K562 (cell line): ENCODE results near the gene CAMSAP3.

Experiments
- CHD7 ChIP-seq: fragments of 200-600 bp; sonication (generic); IDR thresholded peaks from one replicate; pipeline ENCODE4 v1.6.1; 2012; ENCODE audit warnings: mild to moderate bottlenecking, low read depth, low read length, inconsistent platforms
- GTF2F1 ChIP-seq: IDR thresholded peaks from 2 replicates; pipeline ENCODE4 v1.6.1; 2011; ENCODE audit warnings: low read depth, low read length, improper control_type of control experiment
- POLR2A ChIP-seq: fragments of 450-650 bp; conservative IDR thresholded peaks from 2 replicates; pipeline ENCODE4 v1.6.1; 2016
- POLR2AphosphoS2 ChIP-seq: IDR thresholded peaks from 2 replicates; pipeline ENCODE4 v1.6.1; 2012; ENCODE audit warnings: low read length, improper control_type of control experiment
- POLR2AphosphoS5 ChIP-seq: IDR thresholded peaks from 2 replicates; pipeline ENCODE4 v1.6.1; 2011; ENCODE audit warnings: mild to moderate bottlenecking, low read depth, low read length, moderate library complexity; ENCODE audit not compliant: control insufficient read depth, insufficient read depth
- PPARD ChIP-seq: fragments of 250-450 bp; sonication (Bioruptor Pico); IDR thresholded peaks from 2 replicates; pipeline ENCODE4 v1.8.0; 2022; ENCODE audit warnings: inconsistent platforms, mild to moderate bottlenecking, moderate library complexity
- SP1 ChIP-seq: sonication (generic); formaldehyde crosslinking; IDR thresholded peaks from 2 replicates; pipeline ENCODE4 v1.8.1; 2022; ENCODE audit warnings: mild to moderate bottlenecking, missing genetic modification reagents
- ZC3H8 ChIP-seq: fragments of 450-650 bp; IDR thresholded peaks from 2 replicates; pipeline ENCODE4 v1.6.1; 2017
- ZNF609 ChIP-seq: sonication (generic); formaldehyde crosslinking; IDR thresholded peaks from 2 replicates; pipeline ENCODE4 v1.8.1; 2023; ENCODE audit warnings: missing genetic modification reagents, mild to moderate bottlenecking, borderline replicate concordance
- ZNF764 ChIP-seq: fragments of 250-450 bp; sonication (Bioruptor Pico); IDR thresholded peaks from 2 replicates; pipeline ENCODE4 v1.4.0; 2020; ENCODE audit warnings: low read depth, mild to moderate bottlenecking, moderate library complexity

GRCh38 chr19:7595466-7596133 lies at the start of gene CAMSAP3:
- no peak for TF ChIP-seq GTF2F1
- no peak for TF ChIP-seq SP1 (CRISPR knock-in tag)
- no peak for TF ChIP-seq POLR2AphosphoS2
- no peak for TF ChIP-seq POLR2A
- TF ChIP-seq PPARD (CRISPR knock-in tag), result no peak
- TF ChIP-seq ZC3H8, result no peak
- TF ChIP-seq ZNF609 (CRISPR knock-in tag), result no peak
- no peak for TF ChIP-seq CHD7
- TF ChIP-seq ZNF764 (CRISPR knock-in tag), result no peak
- TF ChIP-seq POLR2AphosphoS5, result no peak
